Thymus (tissue), 11 donors: Measurements from ENCODE around the gene FKBP2. TPM values are rescaled to one million over a fixed set of nuclear protein-coding genes. Genes with fewer than 3 reads are reported as not detected.

Experiments
- DNase-seq, 9 donors: peaks; one replicate each; pipeline ENCODE4 v3.0.0-alpha.2; 2013; ENCODE audit warnings: low spot score in 9 of 9, low read depth in 6 of 9, missing footprints in 1 of 9
- H3K27ac ChIP-seq, 2 donors: one replicate each; pipeline ENCODE4 v1.5.1; 2013; ENCODE audit warnings: control low read depth in 1 of 2, low read depth in 1 of 2, low read length in 1 of 2, mild to moderate bottlenecking in 1 of 2, moderate library complexity in 1 of 2
- H3K27me3 ChIP-seq, 2 donors: one replicate each; pipeline ENCODE4 v1.5.1; 2013; ENCODE audit warnings: low read length in 1 of 2; ENCODE audit not compliant: control insufficient read depth in 2 of 2, insufficient read depth in 1 of 2
- H3K36me3 ChIP-seq, 2 donors: one replicate each; pipeline ENCODE4 v1.5.1; 2013; ENCODE audit warnings: low read length in 1 of 2, mild to moderate bottlenecking in 1 of 2, moderate library complexity in 1 of 2; ENCODE audit not compliant: control insufficient read depth in 2 of 2, insufficient read depth in 2 of 2
- H3K4me1 ChIP-seq, 2 donors: one replicate each; pipeline ENCODE4 v1.5.1; 2013; ENCODE audit warnings: low read length in 2 of 2; ENCODE audit not compliant: control insufficient read depth in 2 of 2, insufficient read depth in 2 of 2
- H3K4me3 ChIP-seq, 2 donors: one replicate each; pipeline ENCODE4 v1.5.1; 2013; ENCODE audit warnings: low read length in 2 of 2, control low read depth in 1 of 2, mild to moderate bottlenecking in 1 of 2
- H3K9me3 ChIP-seq, 2 donors: one replicate each; pipeline ENCODE4 v1.5.1; 2013; ENCODE audit warnings: low read length in 1 of 2, mild to moderate bottlenecking in 1 of 2; ENCODE audit not compliant: control insufficient read depth in 2 of 2, insufficient read depth in 1 of 2
- WGBS: extraction: QIAGEN DNeasy Blood & Tissue Kit; methylation state at CpG from one replicate; pipeline ENCODE4 v1.1.7; 2013; 5-methylcytosine and 5-hydroxymethylcytosine counted together
- polyA plus RNA-seq: library from polyadenylated mRNA; stranded (reverse); fragments of 200-250 nt; gene quantifications from one replicate; pipeline ENCODE4 v1.2.3, GENCODE V29; 2013
- total RNA-seq: library from RNA; stranded (reverse); fragments of 120-200 nt; gene quantifications from one replicate; pipeline ENCODE4 v1.2.4, GENCODE V29; 2013
- donor health status: healthy.

FKBP2 gene
- total and polyA plus RNA-seq, 2 donors = 45.0 to 128 TPM

GRCh38 chr11:64249038-64249437 is 8.1 kb downstream of the FKBP2 start:
- Histone ChIP-seq H3K27me3 (peaks cover 4 to 34% of the 10 kb centered on the region in 2 donors), H3K9me3 (peaks cover 0 to 12% of the 10 kb centered on the region in 2 donors), H3K4me1 (peaks cover 31 to 69% of the 10 kb centered on the region in 2 donors), H3K36me3 (peaks cover 0 to 10% of the 10 kb centered on the region in 2 donors), H3K27ac (no peak overlapping the region), H3K4me3 (no peak overlapping the region)
- no peak for DNase-seq
- WGBS = 100% methylated on average over 4 of the region's 4 CpGs

- H3K4me3 ChIP-seq = no peak overlapping the region
- peaks cover 4 to 7% of the 10 kb centered on the region in 2 donors for H3K36me3 ChIP-seq
- no peak overlapping the region for H3K27ac ChIP-seq
- no peak for DNase-seq
- 96% methylated on average over 8 of the region's 8 CpGs for WGBS
- peaks cover 29 to 62% of the 10 kb centered on the region in 2 donors for H3K4me1 ChIP-seq
- peaks cover 0 to 12% of the 10 kb centered on the region in 2 donors for H3K9me3 ChIP-seq
- H3K27me3 ChIP-seq = peaks cover 4 to 34% of the 10 kb centered on the region in 2 donors
Measured at GRCh38 chr11:64249563-64250414, 8.9 kb downstream of the FKBP2 start.

GRCh38 chr11:64250415-64251015 is 9.6 kb downstream of the FKBP2 start:
- Histone ChIP-seq H3K27ac (no peak overlapping the region), H3K36me3 (peaks cover 9 to 11% of the 10 kb centered on the region in 2 donors), H3K4me1 (peaks cover 23 to 54% of the 10 kb centered on the region in 2 donors), H3K27me3 (peaks cover 4 to 34% of the 10 kb centered on the region in 2 donors), H3K9me3 (peaks cover 0 to 8% of the 10 kb centered on the region in 2 donors), H3K4me3 (peak overlapping the region; percentile 45 to 77)
- 27% methylated on average over 13 of the region's 13 CpGs for WGBS
- DNase-seq = no peak

- H3K27ac ChIP-seq = no peak within 1 kb of the TSS
- H3K27me3 ChIP-seq = peaks cover 4 to 34% of the 10 kb centered on the region in 2 donors
- peak in 2 of 9 donors; percentile 54 to 58 for DNase-seq
- under 1% methylated on average over 75 of the region's 75 CpGs for WGBS
- H3K4me3 ChIP-seq = peak within 1 kb of the TSS; percentile 52 to 77
- peaks cover 12 to 18% of the 10 kb centered on the region in 2 donors for H3K36me3 ChIP-seq
- H3K4me1 ChIP-seq = peaks cover 18 to 49% of the 10 kb centered on the region in 2 donors
- peaks cover 0 to 8% of the 10 kb centered on the region in 2 donors for H3K9me3 ChIP-seq
Measured at GRCh38 chr11:64251016-64251752, 10.3 kb downstream of the FKBP2 start, which contains the start of gene PLCB3. Gene PLCB3 (plus strand): TSS chr11:64251530. CDS start chr11:64251650, 120 bp downstream.

GRCh38 chr11:64251753-64252002 is 10.8 kb downstream of the FKBP2 start:
- Histone ChIP-seq H3K4me1 (peaks cover 18 to 49% of the 10 kb centered on the region in 2 donors), H3K27ac (no peak overlapping the region), H3K9me3 (peaks cover 0 to 8% of the 10 kb centered on the region in 2 donors), H3K27me3 (peaks cover 4 to 34% of the 10 kb centered on the region in 2 donors), H3K36me3 (peaks cover 16 to 23% of the 10 kb centered on the region in 2 donors), H3K4me3 (peak overlapping the region; percentile 52 to 77)
- under 1% methylated on average over 18 of the region's 18 CpGs for WGBS
- no peak for DNase-seq

GRCh38 chr11:64252003-64252872 is 11.3 kb downstream of the FKBP2 start:
- peak in 2 of 9 donors; percentile 43 to 44 for DNase-seq
- peaks cover 17 to 43% of the 10 kb centered on the region in 2 donors for H3K4me1 ChIP-seq

GRCh38 chr11:64253043-64253442 is 12.1 kb downstream of the FKBP2 start:
- Histone ChIP-seq H3K4me1 (peaks cover 12 to 37% of the 10 kb centered on the region in 2 donors), H3K4me3 (no peak overlapping the region), H3K27ac (no peak overlapping the region), H3K36me3 (peaks cover 16 to 23% of the 10 kb centered on the region in 2 donors), H3K9me3 (peaks cover 0 to 8% of the 10 kb centered on the region in 2 donors), H3K27me3 (peaks cover 2 to 22% of the 10 kb centered on the region in 2 donors)
- 87% methylated on average over 8 of the region's 8 CpGs for WGBS
- DNase-seq = no peak

More at GRCh38 chr11:64252003-64252872, 11.3 kb downstream of the FKBP2 start:
- Histone ChIP-seq H3K27ac (no peak overlapping the region), H3K9me3 (peaks cover 0 to 8% of the 10 kb centered on the region in 2 donors), H3K4me3 (peak overlapping the region; percentile 52 to 77), H3K27me3 (peaks cover 4 to 30% of the 10 kb centered on the region in 2 donors), H3K36me3 (peaks cover 16 to 23% of the 10 kb centered on the region in 2 donors)
- WGBS = 8% methylated on average over 23 of the region's 23 CpGs

GRCh38 chr11:64253481-64253880 is 12.6 kb downstream of the FKBP2 start:
- Histone ChIP-seq H3K9me3 (peaks cover 0 to 8% of the 10 kb centered on the region in 2 donors), H3K4me1 (peaks cover 12 to 37% of the 10 kb centered on the region in 2 donors), H3K4me3 (no peak overlapping the region), H3K27ac (no peak overlapping the region), H3K27me3 (peaks cover 0 to 18% of the 10 kb centered on the region in 2 donors), H3K36me3 (peaks cover 17 to 26% of the 10 kb centered on the region in 2 donors)
- DNase-seq = no peak
- WGBS = 90% methylated on average over 5 of the region's 5 CpGs
